SK-N-MC (cell line): Measurements from ENCODE around the gene FCRLB.
"Not testable (repeated sequence)": the region's sequence is repeated elsewhere in the genome, so short reads cannot be mapped to it uniquely, and the experiment has no call there.

Experiments
- EZH2 ChIP-seq: fragments of 200-600 bp; sonication (generic); IDR thresholded peaks from one replicate; pipeline ENCODE4 v1.6.1; 2017; ENCODE audit warnings: antibody characterized with exemption
- POLR2AphosphoS5 ChIP-seq: IDR thresholded peaks from 2 replicates; pipeline ENCODE4 v1.6.1; 2012; ENCODE audit warnings: mild to moderate bottlenecking, low read depth, low read length, borderline replicate concordance

DNA sequence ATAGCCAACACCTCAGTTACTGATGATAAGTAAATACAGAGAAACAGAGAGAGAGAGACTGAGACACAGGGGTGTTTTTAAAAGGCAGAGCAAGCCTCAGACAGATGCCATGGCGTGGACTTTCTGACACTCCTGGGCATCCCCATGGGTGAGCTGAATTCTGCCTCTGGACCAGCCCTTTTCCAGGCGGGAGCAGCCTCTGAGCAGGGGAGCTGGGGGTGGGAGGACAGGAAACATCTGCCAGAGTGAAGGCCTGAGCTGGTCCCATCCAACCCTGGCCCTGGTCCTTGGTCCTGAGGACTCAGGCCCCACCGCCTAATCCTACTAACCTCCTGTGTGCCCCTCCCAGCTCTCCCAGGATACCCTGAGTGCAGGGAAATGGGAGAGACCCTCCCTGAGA lies 46.4 kb upstream of the FCRLB start:
- TF ChIP-seq EZH2, POLR2AphosphoS5: not testable (repeated sequence)
